COLO668 (cell line): ENCODE measurements around the gene M1AP.

Source experiments
- DNase-seq: peaks from one replicate; lab custom pipeline; 2025; ENCODE audit not compliant: unreplicated experiment; lab: John Stamatoyannopoulos, UW

Gene M1AP

GRCh38 chr2:74599676-74600075, 48.5 kb downstream of the M1AP start:
- DNase-seq, result no peak

GRCh38 chr2:74597410-74597809, 50.7 kb downstream of the M1AP start:
- no peak for DNase-seq

- no peak for DNase-seq
Measured at GRCh38 chr2:74596584-74596983, 51.5 kb downstream of the M1AP start.

GRCh38 chr2:74593826-74594772, 54.0 kb downstream of the M1AP start:
- no peak for DNase-seq

GRCh38 chr2:74588664-74589063, 59.5 kb downstream of the M1AP start:
- DNase-seq, result no peak

GRCh38 chr2:74587664-74588277, 60.4 kb downstream of the M1AP start:
- DNase-seq, result peak; percentile 50

GRCh38 chr2:74585406-74586185, 62.5 kb downstream of the M1AP start:
- no peak for DNase-seq

GRCh38 chr2:74584088-74584645, 64.0 kb downstream of the M1AP start:
- DNase-seq, result no peak

- no peak for DNase-seq
Measured at GRCh38 chr2:74583504-74583903, 64.6 kb downstream of the M1AP start.

GRCh38 chr2:74582184-74582583, 65.9 kb downstream of the M1AP start:
- DNase-seq, result no peak

- DNase-seq, result no peak
Measured at GRCh38 chr2:74581463-74581862, 66.7 kb downstream of the M1AP start.

- no peak for DNase-seq
Measured at GRCh38 chr2:74578408-74578807, 69.7 kb downstream of the M1AP start.

- DNase-seq, result no peak
Measured at GRCh38 chr2:74577448-74577847, 70.7 kb downstream of the M1AP start.

GRCh38 chr2:74576863-74577229, 71.3 kb downstream of the M1AP start:
- DNase-seq, result no peak

GRCh38 chr2:74576211-74576862, 71.8 kb downstream of the M1AP start:
- DNase-seq, result no peak

GRCh38 chr2:74575320-74575719, 72.8 kb downstream of the M1AP start:
- no peak for DNase-seq

GRCh38 chr2:74573747-74574562, 74.2 kb downstream of the M1AP start:
- no peak for DNase-seq

GRCh38 chr2:74572178-74572925, 75.8 kb downstream of the M1AP start:
- DNase-seq, result no peak

GRCh38 chr2:74571058-74571457, 77.1 kb downstream of the M1AP start:
- no peak for DNase-seq
